GM19467 (cell line): ENCODE data around the gene IER5.
A peak's percentile ranks its signal among the peaks of the same experiment; 100 is the strongest.

Experiments
- ATAC-seq: cut with Tn5 transposase; IDR thresholded peaks from one replicate; pipeline ENCODE4 v1.9.1; 2021; ENCODE audit warnings: mild to moderate bottlenecking, moderate library complexity; ENCODE audit not compliant: unreplicated experiment

The IER5 gene

GRCh38 chr1:181076852-181077251 lies 11.6 kb upstream of the IER5 start:
- no peak for ATAC-seq

- ATAC-seq, result no peak
Observed at GRCh38 chr1:181077576-181078242, 10.8 kb upstream of the IER5 start.

GRCh38 chr1:181079382-181079781 lies 9.1 kb upstream of the IER5 start:
- ATAC-seq, result no peak

GRCh38 chr1:181079920-181080319 lies 8.6 kb upstream of the IER5 start:
- no peak for ATAC-seq

GRCh38 chr1:181080556-181080955 lies 7.9 kb upstream of the IER5 start:
- ATAC-seq, result no peak

GRCh38 chr1:181081395-181081794 lies 7.1 kb upstream of the IER5 start:
- no peak for ATAC-seq

- peak; percentile 33 for ATAC-seq
Observed at GRCh38 chr1:181083842-181084605, 4.5 kb upstream of the IER5 start.

- ATAC-seq, result no peak
Observed at GRCh38 chr1:181084606-181084969, 3.9 kb upstream of the IER5 start.

- no peak for ATAC-seq
Observed at GRCh38 chr1:181086091-181086490, 2.4 kb upstream of the IER5 start.

- no peak for ATAC-seq
Observed at GRCh38 chr1:181086926-181087325, 1.6 kb upstream of the IER5 start.

GRCh38 chr1:181087400-181087901 lies 1.0 kb upstream of the IER5 start:
- ATAC-seq, result no peak

GRCh38 chr1:181089017-181089675 lies 646 bp downstream of the IER5 start:
- ATAC-seq, result peak; percentile 1

GRCh38 chr1:181089676-181090544 lies 1.4 kb downstream of the IER5 start:
- peak; percentile 23 for ATAC-seq

- ATAC-seq, result no peak
Observed at GRCh38 chr1:181090641-181091126, 2.2 kb downstream of the IER5 start.

GRCh38 chr1:181091309-181092040 lies 3.0 kb downstream of the IER5 start:
- no peak for ATAC-seq

GRCh38 chr1:181092056-181092455 lies 3.6 kb downstream of the IER5 start:
- ATAC-seq, result no peak

- no peak for ATAC-seq
Observed at GRCh38 chr1:181092883-181093458, 4.5 kb downstream of the IER5 start.

GRCh38 chr1:181094416-181095212 lies 6.1 kb downstream of the IER5 start:
- ATAC-seq, result no peak

- ATAC-seq, result no peak
Observed at GRCh38 chr1:181095260-181095659, 6.8 kb downstream of the IER5 start.
